RPMI7951 (cell line): ENCODE results near the gene CORO2B. TPM values are rescaled to one million over a fixed set of nuclear protein-coding genes. Genes with fewer than 3 reads are reported as not detected.

Source experiments
- DNase-seq: peaks from one replicate; pipeline ENCODE4 v3.0.0-alpha.2; 2012; ENCODE audit warnings: low read depth
- total RNA-seq: library from RNA; depleted of rRNA; stranded (reverse); fragments of >200 nt; shearing (Covaris generic); gene quantifications from 2 replicates; pipeline ENCODE4 v1.2.3, GENCODE V29; 2014

The CORO2B gene
- total RNA-seq, 1 experiment from 2014 or later: 5.6 TPM

- peak; percentile 89 for DNase-seq
Measured at GRCh38 chr15:68604840-68605478, 26.2 kb downstream of the CORO2B start.

- no peak for DNase-seq
Measured at GRCh38 chr15:68606375-68606774, 27.6 kb downstream of the CORO2B start.

- DNase-seq: peak; percentile 69
Measured at GRCh38 chr15:68608206-68608843, 29.5 kb downstream of the CORO2B start.

GRCh38 chr15:68608844-68609232, 30.0 kb downstream of the CORO2B start:
- DNase-seq: no peak

- no peak for DNase-seq
Measured at GRCh38 chr15:68609629-68610028, 30.8 kb downstream of the CORO2B start.

- DNase-seq: no peak
Measured at GRCh38 chr15:68610825-68611224, 32.0 kb downstream of the CORO2B start.

GRCh38 chr15:68612503-68612902, 33.7 kb downstream of the CORO2B start:
- DNase-seq: no peak

- DNase-seq: no peak
Measured at GRCh38 chr15:68612979-68613740, 34.4 kb downstream of the CORO2B start.

- no peak for DNase-seq
Measured at GRCh38 chr15:68614286-68615035, 35.7 kb downstream of the CORO2B start.

GRCh38 chr15:68615301-68615700, 36.5 kb downstream of the CORO2B start:
- no peak for DNase-seq

GRCh38 chr15:68615811-68616210, 37.0 kb downstream of the CORO2B start:
- DNase-seq: no peak

GRCh38 chr15:68616397-68616796, 37.6 kb downstream of the CORO2B start:
- no peak for DNase-seq

- DNase-seq: peak; percentile 65
Measured at GRCh38 chr15:68617001-68617400, 38.2 kb downstream of the CORO2B start.

GRCh38 chr15:68617777-68618176, 39.0 kb downstream of the CORO2B start:
- DNase-seq: no peak

- peak; percentile 43 for DNase-seq
Measured at GRCh38 chr15:68618394-68618793, 39.6 kb downstream of the CORO2B start.

GRCh38 chr15:68618908-68619698, 40.3 kb downstream of the CORO2B start:
- DNase-seq: peak; percentile 34

- DNase-seq: peak; percentile 97
Measured at GRCh38 chr15:68620721-68621527, 42.1 kb downstream of the CORO2B start.

- DNase-seq: no peak
Measured at GRCh38 chr15:68621535-68621934, 42.7 kb downstream of the CORO2B start.

GRCh38 chr15:68623301-68623892, 44.6 kb downstream of the CORO2B start:
- no peak for DNase-seq

- no peak for DNase-seq
Measured at GRCh38 chr15:68625853-68626252, 47.1 kb downstream of the CORO2B start.
